GM19025 (cell line): ENCODE results near the gene ZC3H10.

ENCODE experiments used
- ATAC-seq: cut with Tn5 transposase; IDR thresholded peaks from one replicate; pipeline ENCODE4 v1.9.1; 2021; ENCODE audit warnings: mild to moderate bottlenecking, low read depth, moderate library complexity; ENCODE audit not compliant: unreplicated experiment

The ZC3H10 gene

GRCh38 chr12:56126732-56127239 lies 8.7 kb downstream of the ZC3H10 start:
- ATAC-seq: no peak

- no peak for ATAC-seq
Measured at GRCh38 chr12:56127485-56127887, 9.4 kb downstream of the ZC3H10 start.

GRCh38 chr12:56127888-56128669 lies 10.0 kb downstream of the ZC3H10 start, which contains the start of gene ESYT1:
TSS of gene ESYT1 (plus strand) at chr12:56128267. CDS start at chr12:56128320, 53 bp downstream.
- ATAC-seq: peak; percentile 91

GRCh38 chr12:56128670-56129205 lies 10.7 kb downstream of the ZC3H10 start:
- ATAC-seq: no peak

- ATAC-seq: peak; percentile 25
Measured at GRCh38 chr12:56129206-56129941, 11.3 kb downstream of the ZC3H10 start.

GRCh38 chr12:56129942-56130495 lies 12.0 kb downstream of the ZC3H10 start:
- ATAC-seq: no peak

GRCh38 chr12:56130876-56131275 lies 12.8 kb downstream of the ZC3H10 start:
- no peak for ATAC-seq

- no peak for ATAC-seq
Measured at GRCh38 chr12:56134897-56135296, 16.8 kb downstream of the ZC3H10 start.

- ATAC-seq: no peak
Measured at GRCh38 chr12:56137853-56138571, 19.9 kb downstream of the ZC3H10 start.

GRCh38 chr12:56141946-56142784 lies 24.1 kb downstream of the ZC3H10 start:
- ATAC-seq: no peak

- no peak for ATAC-seq
Measured at GRCh38 chr12:56143217-56143616, 25.2 kb downstream of the ZC3H10 start.

GRCh38 chr12:56143870-56144269 lies 25.8 kb downstream of the ZC3H10 start:
- no peak for ATAC-seq

- ATAC-seq: no peak
Measured at GRCh38 chr12:56145217-56145616, 27.2 kb downstream of the ZC3H10 start.

GRCh38 chr12:56146492-56147460 lies 28.7 kb downstream of the ZC3H10 start:
- no peak for ATAC-seq

GRCh38 chr12:56150563-56150962 lies 32.5 kb downstream of the ZC3H10 start:
- ATAC-seq: no peak

- ATAC-seq: peak; percentile 41
Measured at GRCh38 chr12:56151672-56152131, 33.6 kb downstream of the ZC3H10 start.

- ATAC-seq: peak; percentile 94
Measured at GRCh38 chr12:56152132-56152755, 34.2 kb downstream of the ZC3H10 start, which contains the start of gene MYL6B. TSS of gene MYL6B (plus strand) at chr12:56152587. CDS start at chr12:56153919, 1,332 bp downstream.
